Measurements from ENCODE around the gene MFF.

- TF ChIP-seq CTCF (conservative IDR thresholded peaks at IDR 0.05; ENCODE audit: low read length) (no peak), EZH2phosphoT487 (IDR thresholded peaks at IDR 0.05; ENCODE audit: borderline replicate concordance) (no peak)
Observed at GRCh38 chr2:227340106-227340505, 15.1 kb downstream of the MFF start.
